Measurements from ENCODE around the gene TTC34.

- TF ChIP-seq EZH2 (IDR thresholded peaks at IDR 0.05; ENCODE audit: insufficient read depth, poor library complexity, severe bottlenecking) (no peak), EZH2phosphoT487 (IDR thresholded peaks at IDR 0.05; ENCODE audit: insufficient read depth, low read depth) (no peak)
Measured at GRCh38 chr1:2834741-2835564, 33.5 kb upstream of the TTC34 start.

Measured in GM23248 (cell line).